HG02852 (cell line): ENCODE measurements around the gene CNTN1.
"Not testable (repeated sequence)": the region's sequence is repeated elsewhere in the genome, so short reads cannot be mapped to it uniquely, and the experiment has no call there.

Source experiments
- ATAC-seq: cut with Tn5 transposase; IDR thresholded peaks from one replicate; pipeline ENCODE4 v1.9.1; 2021; ENCODE audit warnings: mild to moderate bottlenecking, moderate library complexity; ENCODE audit not compliant: unreplicated experiment

Gene CNTN1

GRCh38 chr12:41023836-41024235 is 331.6 kb downstream of the CNTN1 start:
- ATAC-seq: no peak

GRCh38 chr12:41026151-41026550 is 333.9 kb downstream of the CNTN1 start:
- no peak for ATAC-seq

- ATAC-seq: no peak
Measured at GRCh38 chr12:41032386-41032785, 340.1 kb downstream of the CNTN1 start.

GRCh38 chr12:41034686-41035085 is 342.4 kb downstream of the CNTN1 start:
- no peak for ATAC-seq

GRCh38 chr12:41039461-41039860 is 347.2 kb downstream of the CNTN1 start:
- no peak for ATAC-seq

- no peak for ATAC-seq
Measured at GRCh38 chr12:41045509-41045908, 353.3 kb downstream of the CNTN1 start.

GRCh38 chr12:41049033-41049432 is 356.8 kb downstream of the CNTN1 start:
- no peak for ATAC-seq

GRCh38 chr12:41051954-41052353 is 359.7 kb downstream of the CNTN1 start:
- no peak for ATAC-seq

GRCh38 chr12:41052441-41052840 is 360.2 kb downstream of the CNTN1 start:
- no peak for ATAC-seq

GRCh38 chr12:41053046-41053445 is 360.8 kb downstream of the CNTN1 start:
- no peak for ATAC-seq

GRCh38 chr12:41055875-41056577 is 363.8 kb downstream of the CNTN1 start:
- no peak for ATAC-seq

GRCh38 chr12:41058266-41058665 is 366.0 kb downstream of the CNTN1 start:
- no peak for ATAC-seq

GRCh38 chr12:41061192-41061591 is 369.0 kb downstream of the CNTN1 start:
- no peak for ATAC-seq

- ATAC-seq: no peak
Measured at GRCh38 chr12:41064411-41064810, 372.2 kb downstream of the CNTN1 start.

GRCh38 chr12:41067941-41068645 is 375.9 kb downstream of the CNTN1 start:
- no peak for ATAC-seq

- peak; percentile 82 for ATAC-seq
Measured at GRCh38 chr12:41073633-41074472, 381.6 kb downstream of the CNTN1 start.

- ATAC-seq: no peak
Measured at GRCh38 chr12:41074473-41074769, 382.2 kb downstream of the CNTN1 start.

- ATAC-seq: no peak
Measured at GRCh38 chr12:41076114-41076513, 383.9 kb downstream of the CNTN1 start.

GRCh38 chr12:41081241-41081640 is 389.0 kb downstream of the CNTN1 start:
- ATAC-seq: not testable (repeated sequence)

GRCh38 chr12:41089438-41089837 is 397.2 kb downstream of the CNTN1 start:
- no peak for ATAC-seq

- no peak for ATAC-seq
Measured at GRCh38 chr12:41092115-41092514, 399.9 kb downstream of the CNTN1 start.

GRCh38 chr12:41096797-41097196 is 404.6 kb downstream of the CNTN1 start:
- ATAC-seq: no peak
